Tongue (tissue), 2 donors: Measurements from ENCODE around the gene OR5M8. TPM values are rescaled to one million over a fixed set of nuclear protein-coding genes. Genes with fewer than 3 reads are reported as not detected.

Experiments used
- DNase-seq: peaks from one replicate; pipeline ENCODE4 v3.0.0-alpha.2; 2015
- total RNA-seq: library from RNA; depleted of rRNA; stranded (reverse); fragments of >200 nt; gene quantifications from one replicate; pipeline ENCODE4 v1.2.3, GENCODE V29; 2014

The OR5M8 gene
- total RNA-seq: not detected

GRCh38 chr11:56491270-56491669, at the start of gene OR5M8:
Gene OR5M8 (minus strand): TSS chr11:56491370. CDS start chr11:56491370, 0 bp downstream.
- no peak for DNase-seq

- DNase-seq: no peak
These were observed 42.0 kb upstream of the OR5M8 start for GRCh38 chr11:56533054-56533740.

- DNase-seq: no peak
These were observed 40.7 kb upstream of the OR5M8 start for GRCh38 chr11:56531856-56532255.

GRCh38 chr11:56522008-56522407, 30.8 kb upstream of the OR5M8 start:
- no peak for DNase-seq

- no peak for DNase-seq
These were observed 22.1 kb upstream of the OR5M8 start for GRCh38 chr11:56513280-56513679.

- DNase-seq: no peak
These were observed 18.3 kb upstream of the OR5M8 start for GRCh38 chr11:56509439-56509838.

- DNase-seq: no peak
These were observed 5.8 kb upstream of the OR5M8 start for GRCh38 chr11:56497010-56497409.

- no peak for DNase-seq
These were observed 3.9 kb upstream of the OR5M8 start for GRCh38 chr11:56495117-56495516.

GRCh38 chr11:56486801-56487200, 4.4 kb downstream of the OR5M8 start:
- DNase-seq: no peak

- DNase-seq: no peak
These were observed 16.4 kb downstream of the OR5M8 start for GRCh38 chr11:56474729-56475235.

GRCh38 chr11:56473252-56473651, 17.9 kb downstream of the OR5M8 start, which contains the start of gene OR5M3:
Gene OR5M3 (minus strand): TSS chr11:56473352. CDS start chr11:56470497, 2,855 bp downstream.
- no peak for DNase-seq

- no peak for DNase-seq
These were observed 34.1 kb downstream of the OR5M8 start for GRCh38 chr11:56457076-56457475.

- DNase-seq: no peak
These were observed 37.6 kb downstream of the OR5M8 start for GRCh38 chr11:56453521-56453920.

Other genes with a start within 250 kb of the OR5M8 start
- gene OR5T3, start 239.1 kb downstream of the OR5M8 start, total RNA-seq: not detected
- gene OR5T1, start 217.2 kb downstream of the OR5M8 start, total RNA-seq: not detected
- gene OR8H1, start 199.1 kb downstream of the OR5M8 start, total RNA-seq: not detected
- gene OR8K3, start 176.2 kb downstream of the OR5M8 start, total RNA-seq: not detected
- gene OR8K1, start 145.3 kb downstream of the OR5M8 start, total RNA-seq: not detected
- not detected for gene OR8J1, start 137.1 kb downstream of the OR5M8 start, total RNA-seq
- not detected for gene OR8U1, start 115.7 kb downstream of the OR5M8 start, total RNA-seq
- gene OR5AL1, start 78.7 kb downstream of the OR5M8 start, total RNA-seq: not detected
- gene OR5M3, start 18.0 kb downstream of the OR5M8 start, total RNA-seq: not detected
- not detected for gene OR5M11, start 51.9 kb upstream of the OR5M8 start, total RNA-seq
- gene OR5M10, start 86.4 kb upstream of the OR5M8 start, total RNA-seq: not detected
- not detected for gene OR5M1, start 123.5 kb upstream of the OR5M8 start, total RNA-seq
- gene OR5AP2, start 151.1 kb upstream of the OR5M8 start, total RNA-seq: not detected
- gene OR5AR1, start 172.3 kb upstream of the OR5M8 start, total RNA-seq: not detected
- not detected for gene OR9G1, start 207.7 kb upstream of the OR5M8 start, total RNA-seq